ACHN (cell line): ENCODE measurements around the gene TBC1D22A.
"Not testable (repeated sequence)": the region's sequence is repeated elsewhere in the genome, so short reads cannot be mapped to it uniquely, and the experiment has no call there.

Experiments used
- DNase-seq: peaks from one replicate; pipeline ENCODE4 v3.0.0-alpha.2; 2015
- in situ Hi-C: cut with HindIII; loops from 2 replicates; pipeline ENCODE4 v1.10.0; 2017; ENCODE audit warnings: low sequenced_read_pairs, low pct_ligation_motif_present, low pct_unique_long_range_greater_than_20kb

Gene TBC1D22A

GRCh38 chr22:47042861-47043496 is 280.5 kb downstream of the TBC1D22A start:
- no peak for DNase-seq
- in situ Hi-C loops, result no loop called here

- in situ Hi-C loops, result no loop called here
- DNase-seq, result no peak
Observed at GRCh38 chr22:47043835-47044721, 281.6 kb downstream of the TBC1D22A start.

- DNase-seq, result no peak
- in situ Hi-C loops, result no loop called here
Observed at GRCh38 chr22:47044722-47045535, 282.5 kb downstream of the TBC1D22A start.

- in situ Hi-C loops, result no loop called here
- DNase-seq, result no peak
Observed at GRCh38 chr22:47045691-47046410, 283.4 kb downstream of the TBC1D22A start.

GRCh38 chr22:47046411-47047065 is 284.1 kb downstream of the TBC1D22A start:
- DNase-seq, result no peak
- in situ Hi-C loops, result no loop called here

GRCh38 chr22:47047321-47048122 is 285.1 kb downstream of the TBC1D22A start:
- in situ Hi-C loops, result no loop called here
- no peak for DNase-seq

- DNase-seq, result no peak
- in situ Hi-C loops, result no loop called here
Observed at GRCh38 chr22:47048123-47049077, 285.9 kb downstream of the TBC1D22A start.

GRCh38 chr22:47049078-47049624 is 286.7 kb downstream of the TBC1D22A start:
- in situ Hi-C loops, result no loop called here
- DNase-seq, result no peak

GRCh38 chr22:47049736-47050400 is 287.4 kb downstream of the TBC1D22A start:
- DNase-seq, in situ Hi-C loops: not testable (repeated sequence)

GRCh38 chr22:47050401-47051051 is 288.1 kb downstream of the TBC1D22A start:
- in situ Hi-C loops, result no loop called here
- no peak for DNase-seq

- no peak for DNase-seq
Observed at GRCh38 chr22:47051441-47052071, 289.1 kb downstream of the TBC1D22A start.

GRCh38 chr22:47052236-47053012 is 290.0 kb downstream of the TBC1D22A start:
- no peak for DNase-seq
- in situ Hi-C loops, result no loop called here

More at GRCh38 chr22:47051441-47052071, 289.1 kb downstream of the TBC1D22A start:
- in situ Hi-C loops, result no loop called here

- in situ Hi-C loops, result no loop called here
- DNase-seq, result no peak
Observed at GRCh38 chr22:47053013-47053725, 290.7 kb downstream of the TBC1D22A start.
